Keratinocyte (primary cell): Measurements from ENCODE around the gene GRIN2D. TPM values are rescaled to one million over a fixed set of nuclear protein-coding genes. Genes with fewer than 3 reads are reported as not detected.

ENCODE experiments used
- DNase-seq: peaks from one replicate; pipeline ENCODE4 v3.0.0-alpha.2; 2011; ENCODE audit warnings: low read depth, missing footprints, low spot score
- FAIRE-seq: peaks from 2 replicates; lab custom pipeline; 2011; peaks lifted over from hg19 to GRCh38; lab: Jason Lieb, UNC
- H2AFZ ChIP-seq: 2 replicates; pipeline ENCODE4 v1.6.0; 2012; ENCODE audit warnings: low read length, control low read depth, inconsistent platforms; ENCODE audit not compliant: control insufficient read depth
- H3K27ac ChIP-seq: 2 replicates; pipeline ENCODE4 v1.5.1; 2011; ENCODE audit warnings: low read length; ENCODE audit not compliant: control insufficient read depth, insufficient read depth
- H3K27me3 ChIP-seq: 3 replicates; pipeline ENCODE4 v1.6.0; 2011; ENCODE audit warnings: low read length; ENCODE audit not compliant: control insufficient read depth, insufficient read depth; ENCODE audit errors: extremely low read depth
- H3K36me3 ChIP-seq, 2 experiments: 2 replicates in 1 of 2; 3 replicates in 1 of 2; pipeline ENCODE4 v1.5.1; 2011; ENCODE audit warnings: low read length in 2 of 2, mild to moderate bottlenecking in 1 of 2; ENCODE audit not compliant: control insufficient read depth in 2 of 2, insufficient read depth in 2 of 2; ENCODE audit errors: extremely low read depth in 1 of 2
- H3K4me1 ChIP-seq: 3 replicates; pipeline ENCODE4 v1.5.1; 2011; ENCODE audit warnings: low read length; ENCODE audit not compliant: control insufficient read depth, insufficient read depth; ENCODE audit errors: extremely low read depth
- H3K4me2 ChIP-seq: 3 replicates; pipeline ENCODE4 v1.6.0; 2011; ENCODE audit warnings: low read depth, low read length; ENCODE audit not compliant: control insufficient read depth, insufficient read depth; ENCODE audit errors: extremely low read depth
- H3K4me3 ChIP-seq, 3 experiments: fragments of 200-600 bp in 1 of 3; sonication (generic) in 1 of 3; 2 replicates in 2 of 3; 3 replicates in 1 of 3; pipeline ENCODE4 v1.5.1; 2011 to 2016; ENCODE audit warnings: low read length in 3 of 3, mild to moderate bottlenecking in 3 of 3, control low read depth in 2 of 3, inconsistent platforms in 1 of 3, low read depth in 1 of 3, mixed read lengths in 1 of 3, mixed run types in 1 of 3, moderate library complexity in 1 of 3; ENCODE audit not compliant: control insufficient read depth in 2 of 3, insufficient read depth in 2 of 3; ENCODE audit errors: extremely low read depth in 1 of 3
- H3K79me2 ChIP-seq: 2 replicates; pipeline ENCODE4 v1.6.0; 2012; ENCODE audit warnings: low read length; ENCODE audit not compliant: control insufficient read depth, insufficient read depth
- H3K9ac ChIP-seq: 3 replicates; pipeline ENCODE4 v1.6.0; 2011; ENCODE audit warnings: low read length; ENCODE audit not compliant: control insufficient read depth, insufficient read depth; ENCODE audit errors: extremely low read depth
- H3K9me1 ChIP-seq: 3 replicates; pipeline ENCODE4 v1.6.0; 2011; ENCODE audit warnings: low read length; ENCODE audit not compliant: control insufficient read depth, insufficient read depth; ENCODE audit errors: extremely low read depth
- H3K9me3 ChIP-seq: 2 replicates; pipeline ENCODE4 v1.5.1; 2012; ENCODE audit warnings: low read depth, low read length; ENCODE audit not compliant: control insufficient read depth
- H4K20me1 ChIP-seq: 3 replicates; pipeline ENCODE4 v1.6.0; 2011; ENCODE audit warnings: low read length; ENCODE audit not compliant: control insufficient read depth, insufficient read depth; ENCODE audit errors: extremely low read depth
- CTCF ChIP-seq, 3 experiments: IDR thresholded peaks in 1 of 3; conservative IDR thresholded peaks in 1 of 3; optimal IDR thresholded peaks in 1 of 3; 2 replicates in 2 of 3; 3 replicates in 1 of 3; pipeline versions ENCODE3 to v1.5.1; 2011; ENCODE audit warnings: low read length in 3 of 3, mild to moderate bottlenecking in 3 of 3, moderate library complexity in 2 of 3, control low read depth in 1 of 3, inconsistent platforms in 1 of 3; ENCODE audit not compliant: insufficient read depth in 2 of 3; ENCODE audit errors: extremely low read depth in 1 of 3
- EZH2 ChIP-seq: IDR thresholded peaks from one replicate; pipeline ENCODE4 v1.6.1; 2012; ENCODE audit warnings: inconsistent platforms, mild to moderate bottlenecking, low read length, moderate library complexity
- dilution Hi-C: fragments of 300-500 bp; cut with MboI; formaldehyde crosslinking; loops from one replicate; pipeline ENCODE4 v1.7.0; 2020; ENCODE audit warnings: low sequenced_read_pairs; ENCODE audit not compliant: extremely low pct_ligation_motif_present
- polyA plus RNA-seq, 5 experiments: library from polyadenylated mRNA; depleted of rRNA in 3 of 5; stranded (reverse) in 3 of 5; stranded (forward) in 1 of 5; unstranded in 1 of 5; fragments of >200 nt; gene quantifications; 1 replicate in 1 of 5; 2 replicates in 3 of 5; 3 replicates in 1 of 5; pipeline versions ENCODE4 v1.2.1 to v1.2.3, GENCODE V29; 2011 to 2012; ENCODE audit warnings: missing spikeins in 2 of 5, low read depth in 1 of 5, low replicate concordance in 1 of 5

GRIN2D gene
- polyA plus RNA-seq, 1 donor (not counting 4 experiments of a cell fraction or from before 2014, with no cell fraction given), result 0.04 TPM

- Histone ChIP-seq H3K9ac (no peak overlapping the region), H3K27me3 (no peaks in the 10 kb centered on the region), H4K20me1 (no peaks in the 10 kb centered on the region), H3K36me3 (no peaks in the 10 kb centered on the region), H2AFZ (peak overlapping the region; percentile 70), H3K9me3 (no peaks in the 10 kb centered on the region), H3K4me1 (peaks cover 7% of the 10 kb centered on the region), H3K4me2 (peak overlapping the region; percentile 22), H3K9me1 (no peaks in the 10 kb centered on the region), H3K79me2 (no peaks in the 10 kb centered on the region), H3K4me3 (no peak overlapping the region), H3K27ac (no peak overlapping the region)
- FAIRE-seq (no peak), DNase-seq (no peak)
- TF ChIP-seq EZH2 (no peak), CTCF (optimal IDR thresholded peaks at IDR 0.05 in 1 of 3, IDR thresholded peaks at IDR 0.05 in 1 of 3, conservative IDR thresholded peaks at IDR 0.05 in 1 of 3; ENCODE audit: extremely low read depth in 1 of 3, insufficient read depth in 2 of 3, low read length in 3 of 3) (no peak)
- dilution Hi-C loops, result no loop called here
Observed at GRCh38 chr19:48424694-48425219, 31.3 kb downstream of the GRIN2D start.

- no peak for FAIRE-seq
- H3K9me1 ChIP-seq, result no peaks in the 10 kb centered on the region
- TF ChIP-seq EZH2 (no peak), CTCF (optimal IDR thresholded peaks at IDR 0.05 in 1 of 3, IDR thresholded peaks at IDR 0.05 in 1 of 3, conservative IDR thresholded peaks at IDR 0.05 in 1 of 3; ENCODE audit: extremely low read depth in 1 of 3, insufficient read depth in 2 of 3, low read length in 3 of 3) (no peak)
- H3K79me2 ChIP-seq, result no peaks in the 10 kb centered on the region
- H3K4me1 ChIP-seq, result peaks cover 7% of the 10 kb centered on the region
- H3K4me3 ChIP-seq, result no peak overlapping the region
- H2AFZ ChIP-seq, result no peak overlapping the region
- no peaks in the 10 kb centered on the region for H3K36me3 ChIP-seq
- DNase-seq, result no peak
- H3K4me2 ChIP-seq, result no peak overlapping the region
- no peaks in the 10 kb centered on the region for H3K9me3 ChIP-seq
- H3K27me3 ChIP-seq, result no peaks in the 10 kb centered on the region
- dilution Hi-C loops, result no loop called here
- no peak overlapping the region for H3K9ac ChIP-seq
- H4K20me1 ChIP-seq, result no peaks in the 10 kb centered on the region
- no peak overlapping the region for H3K27ac ChIP-seq
Observed at GRCh38 chr19:48428670-48429069, 35.2 kb downstream of the GRIN2D start.
